K562 (cell line): ENCODE data around the gene TMEM72. TPM values are rescaled to one million over a fixed set of nuclear protein-coding genes. Genes with fewer than 3 reads are reported as not detected.

Source experiments
- BCOR ChIP-seq: fragments of 450-650 bp; IDR thresholded peaks from 2 replicates; pipeline ENCODE4 v1.6.1; 2016
- FOXA1 ChIP-seq: fragments of 450-650 bp; IDR thresholded peaks from 2 replicates; pipeline ENCODE4 v1.6.1; 2016; ENCODE audit warnings: mild to moderate bottlenecking, borderline replicate concordance
- MLX ChIP-seq, 2 experiments: fragments of 450-650 bp in 1 of 2; sonication (generic) in 1 of 2; formaldehyde crosslinking; conservative IDR thresholded peaks; 2 replicates each; pipeline versions ENCODE4 v1.4.0 to v1.8.1; 2020 to 2022; ENCODE audit warnings: mild to moderate bottlenecking in 1 of 2, missing genetic modification reagents in 1 of 2
- MTF1 ChIP-seq: fragments of 250-450 bp; sonication (Bioruptor Pico); IDR thresholded peaks from 2 replicates; pipeline ENCODE4 v1.9.0; 2021; ENCODE audit warnings: moderate library complexity, mild to moderate bottlenecking, inconsistent platforms, borderline replicate concordance
- NCOA1 ChIP-seq: fragments of 450-650 bp; IDR thresholded peaks from 2 replicates; pipeline ENCODE4 v1.6.1; 2016; ENCODE audit warnings: low read depth
- PBX2 ChIP-seq, 2 experiments: IDR thresholded peaks in 1 of 2; conservative IDR thresholded peaks in 1 of 2; 2 replicates each; pipeline ENCODE4 v1.6.1; 2016; ENCODE audit warnings: low read depth in 2 of 2, mild to moderate bottlenecking in 1 of 2, missing compliant biosample characterization in 1 of 2, missing genetic modification characterization in 1 of 2, moderate library complexity in 1 of 2
- PHB2 ChIP-seq: fragments of 450-650 bp; IDR thresholded peaks from 2 replicates; pipeline ENCODE4 v1.6.1; 2017; ENCODE audit warnings: low read depth
- PRDM10 ChIP-seq: fragments of 450-650 bp; IDR thresholded peaks from 2 replicates; pipeline ENCODE4 v1.6.1; 2018; ENCODE audit not compliant: partially characterized antibody
- PURB ChIP-seq: sonication (generic); formaldehyde crosslinking; IDR thresholded peaks from 2 replicates; pipeline ENCODE4 v1.9.0; 2021; ENCODE audit warnings: low read depth, mild to moderate bottlenecking, missing genetic modification reagents
- RAD21 ChIP-seq, 2 experiments: fragments of 250-450 bp in 1 of 2; fragments of 450-650 bp in 1 of 2; sonication (Bioruptor Pico) in 1 of 2; formaldehyde crosslinking in 1 of 2; IDR thresholded peaks in 1 of 2; conservative IDR thresholded peaks in 1 of 2; 2 replicates each; pipeline versions ENCODE4 v1.4.0 to v1.8.0; 2020 to 2022; ENCODE audit warnings: mild to moderate bottlenecking in 2 of 2, moderate library complexity in 1 of 2
- ZBED1 ChIP-seq: IDR thresholded peaks from 2 replicates; pipeline ENCODE4 v1.6.1; 2014
- ZBTB11 ChIP-seq, 3 experiments: fragments of 200-800 bp in 1 of 3; fragments of 250-450 bp in 1 of 3; fragments of 450-650 bp in 1 of 3; sonication (Bioruptor Pico) in 1 of 3; sonication (Bioruptor generic) in 1 of 3; formaldehyde crosslinking in 1 of 3; IDR thresholded peaks; 2 replicates each; pipeline versions ENCODE4 v1.6.1 to v1.8.0; 2016 to 2022; ENCODE audit warnings: mild to moderate bottlenecking in 2 of 3, missing genetic modification characterization in 2 of 3, missing compliant biosample characterization in 1 of 3, moderate library complexity in 1 of 3
- ZNF583 ChIP-seq: fragments of 250-450 bp; sonication (Bioruptor Pico); IDR thresholded peaks from 2 replicates; pipeline ENCODE4 v1.4.0; 2020
- polyA plus RNA-seq, 8 experiments: library from polyadenylated mRNA; depleted of rRNA in 4 of 8; stranded (reverse) in 5 of 8; unstranded in 3 of 8; fragments of >200 nt; fragmentation: Nextera tagmentation in 2 of 8; fragmentation: Illumina TruSeq in 1 of 8; extraction: Ambion mirVana in 2 of 8; extraction: Trizol in 1 of 8; gene quantifications; 2 replicates each; pipeline versions ENCODE4 v1.2.1 to v1.2.3, GENCODE V29; 2011 to 2014; ENCODE audit warnings: inconsistent platforms in 1 of 8, missing spikeins in 1 of 8
- total RNA-seq, 7 experiments: library from RNA; depleted of rRNA in 6 of 7; stranded (reverse); fragments of >200 nt in 6 of 7; fragmentation: Illumina TruSeq in 2 of 7; extraction: Trizol in 2 of 7; gene quantifications; 2 replicates each; pipeline versions ENCODE4 v1.2.1 to v1.2.3, GENCODE V29; 2011 to 2021; ENCODE audit warnings: low replicate concordance in 1 of 7

The TMEM72 gene
- total and polyA plus RNA-seq, 9 of the 15 experiments (the other 6 are each of a cell fraction or from before 2014, with no cell fraction given): not detected

- TF ChIP-seq ZBTB11 (CRISPR knock-in tag; IDR thresholded peaks at IDR 0.05) (peak in 1 of 3 experiments; percentile 41; a peak in 1 of 6 replicates), RAD21 (CRISPR knock-in tag; conservative IDR thresholded peaks at IDR 0.05 in 1 of 2, IDR thresholded peaks at IDR 0.05 in 1 of 2) (no peak), PURB (CRISPR knock-in tag) (no peak), MLX (CRISPR knock-in tag; conservative IDR thresholded peaks at IDR 0.05) (no peak), PBX2 (CRISPR knock-in tag; IDR thresholded peaks at IDR 0.05; ENCODE audit: low read depth) (peak; percentile 100), PBX2 (tag; conservative IDR thresholded peaks at IDR 0.05; ENCODE audit: low read depth) (peak; percentile 100), PHB2 (no peak; the same call in 1 of the 2 replicates), NCOA1 (peak; percentile 21; the same call in 1 of the 2 replicates), ZNF583 (CRISPR knock-in tag) (no peak), ZBED1 (no peak), MTF1 (CRISPR knock-in tag) (no peak), FOXA1 (no peak), PRDM10 (peak; percentile 68), BCOR (no peak)
Measured at GRCh38 chr10:44978570-44979280, 67.6 kb downstream of the TMEM72 start, which contains the start of gene DEPP1 (continued).
